Stimulated activated CD4-positive, alpha-beta T cell treated with anti-CD3 and anti-CD28 coated beads, TNF-alpha, amount 100 ng/mL, for 48 hours (primary cell): ENCODE results near the gene ZMAT5.
"Not testable (repeated sequence)": the region's sequence is repeated elsewhere in the genome, so short reads cannot be mapped to it uniquely, and the experiment has no call there.

Experiments used
- DNase-seq, 3 donors: peaks; one replicate each; pipeline ENCODE4 v3.0.0-alpha.2; 2020; ENCODE audit warnings: low read depth in 3 of 3

The ZMAT5 gene

DNA sequence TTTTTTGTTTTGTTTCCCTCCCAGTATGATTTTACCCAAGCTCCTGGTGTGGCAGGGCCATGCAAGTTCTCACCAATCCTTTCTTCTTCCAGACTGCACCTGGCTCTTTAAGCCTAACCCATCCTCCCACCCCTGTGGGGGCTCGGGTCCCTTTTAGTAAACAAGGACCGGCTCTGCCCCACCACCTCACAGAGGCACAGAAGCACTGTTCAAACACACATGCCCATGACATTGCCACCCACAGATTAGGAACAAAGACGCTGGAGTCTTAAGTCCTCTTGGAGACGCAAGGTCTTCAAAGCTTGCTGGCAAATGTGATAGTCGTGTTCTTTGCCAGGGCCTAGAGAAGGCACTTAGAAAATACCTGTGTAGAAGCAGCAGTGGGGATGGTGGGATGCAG, 19.2 kb upstream of the ZMAT5 start:
- DNase-seq = no peak

DNA sequence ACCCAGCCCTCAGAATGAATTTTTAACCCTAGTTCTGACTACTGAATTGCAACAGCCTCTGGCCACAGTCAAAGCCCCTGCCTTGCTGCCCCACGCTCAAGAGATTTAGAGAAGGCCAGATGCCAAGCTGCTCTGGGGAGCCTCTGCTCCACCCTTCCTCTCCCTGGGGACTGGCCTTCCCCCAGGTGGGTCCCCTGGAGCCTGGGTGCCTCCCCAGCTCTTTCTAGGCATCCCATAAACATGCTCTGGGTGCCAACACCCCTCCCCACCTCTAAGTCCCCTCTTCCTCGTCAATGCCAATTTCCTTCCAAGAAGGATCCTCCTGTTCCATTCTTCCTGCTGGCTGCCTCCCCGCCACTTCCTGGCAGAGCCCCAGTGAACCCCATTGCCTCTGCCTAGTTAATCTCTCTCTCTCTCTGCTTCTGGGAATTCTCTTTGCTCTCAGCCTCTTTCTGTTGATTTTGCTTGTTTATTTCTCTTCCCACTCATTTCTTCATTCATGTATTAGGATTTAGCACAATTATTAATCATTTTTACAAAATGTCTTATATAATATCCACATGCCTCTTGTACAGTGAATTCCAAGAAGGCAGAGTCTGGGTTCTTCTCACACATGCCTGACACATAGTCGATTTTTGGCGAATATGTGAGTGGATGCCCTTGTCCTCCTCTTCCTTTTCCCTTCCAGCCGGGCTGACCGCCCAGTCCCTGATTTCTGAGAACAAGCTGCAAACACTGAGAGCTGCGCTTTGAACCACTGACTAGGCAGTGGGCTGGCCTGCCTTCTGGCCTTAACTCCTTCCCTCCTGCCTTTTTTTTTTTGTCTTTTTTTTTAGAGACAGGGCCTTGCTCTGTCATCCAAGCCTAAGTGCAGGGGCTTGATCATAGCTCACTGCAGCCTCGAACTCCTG, 17.9 kb upstream of the ZMAT5 start:
- DNase-seq = no peak

DNA sequence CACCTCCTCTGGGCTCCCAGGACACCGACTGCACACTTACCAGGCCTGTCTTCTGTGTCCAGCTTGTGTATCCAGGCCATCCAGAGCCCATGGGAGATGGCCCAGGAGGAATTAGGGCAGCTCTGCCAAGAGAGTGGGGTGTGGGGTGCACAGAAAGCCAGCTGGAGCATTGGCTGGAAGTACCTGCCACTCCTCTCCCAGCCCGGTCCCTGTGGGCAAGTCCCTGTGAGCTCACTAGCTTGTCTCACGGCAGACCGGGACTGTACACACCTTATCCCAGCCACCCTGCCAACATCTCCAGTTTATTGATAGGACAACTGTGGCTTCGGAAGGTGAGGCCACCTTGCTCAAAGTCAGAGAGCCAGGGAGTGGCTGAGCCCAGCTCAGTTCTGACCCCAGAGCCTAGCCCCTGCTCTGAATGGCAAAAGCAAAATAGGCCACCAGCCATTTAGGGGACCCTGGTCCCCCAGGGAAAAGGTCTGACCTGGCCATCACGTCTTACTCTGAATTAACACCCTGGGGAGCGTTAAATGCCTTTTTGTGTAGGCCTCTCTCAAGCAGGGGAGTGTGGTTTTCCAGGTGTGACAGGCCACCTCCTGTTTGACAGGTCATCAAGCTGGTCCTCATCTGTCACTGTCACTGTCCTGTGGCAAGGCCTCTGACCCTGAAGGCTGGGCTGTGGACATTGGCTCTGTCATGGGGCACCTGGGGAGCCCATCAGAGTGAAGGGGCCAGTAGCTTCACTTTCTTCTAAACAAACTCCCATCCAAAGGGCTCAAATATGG, 15.4 kb upstream of the ZMAT5 start:
- no peak for DNase-seq

GRCh38 chr22:29780748-29781676, 14.2 kb upstream of the ZMAT5 start:
- DNase-seq = no peak

DNA sequence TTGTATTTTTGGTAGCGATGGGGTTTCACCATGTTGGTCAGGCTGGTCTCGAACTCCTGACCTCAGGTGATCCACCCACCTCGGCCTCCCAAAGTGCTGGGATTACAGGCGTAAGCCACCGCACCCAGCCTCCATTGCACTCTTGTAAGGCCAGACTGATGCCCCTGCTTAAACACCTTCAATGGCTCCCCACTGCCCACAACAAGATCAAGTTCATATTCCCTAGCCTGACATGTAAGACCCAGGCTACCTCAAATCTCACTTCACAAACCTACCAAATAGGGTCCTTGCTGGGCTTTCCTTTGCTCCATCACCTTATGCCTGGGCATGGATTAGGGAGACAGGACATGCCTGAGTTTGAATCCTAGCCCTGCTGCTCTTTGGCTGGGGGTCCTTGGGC, 13.4 kb upstream of the ZMAT5 start:
- DNase-seq = no peak

- no peak for DNase-seq
These were observed 6.4 kb upstream of the ZMAT5 start for GRCh38 chr22:29773233-29773632.

- DNase-seq = no peak
These were observed 5.4 kb upstream of the ZMAT5 start for GRCh38 chr22:29772170-29772641.

GRCh38 chr22:29769723-29770321, 3.0 kb upstream of the ZMAT5 start:
- DNase-seq = no peak

DNA sequence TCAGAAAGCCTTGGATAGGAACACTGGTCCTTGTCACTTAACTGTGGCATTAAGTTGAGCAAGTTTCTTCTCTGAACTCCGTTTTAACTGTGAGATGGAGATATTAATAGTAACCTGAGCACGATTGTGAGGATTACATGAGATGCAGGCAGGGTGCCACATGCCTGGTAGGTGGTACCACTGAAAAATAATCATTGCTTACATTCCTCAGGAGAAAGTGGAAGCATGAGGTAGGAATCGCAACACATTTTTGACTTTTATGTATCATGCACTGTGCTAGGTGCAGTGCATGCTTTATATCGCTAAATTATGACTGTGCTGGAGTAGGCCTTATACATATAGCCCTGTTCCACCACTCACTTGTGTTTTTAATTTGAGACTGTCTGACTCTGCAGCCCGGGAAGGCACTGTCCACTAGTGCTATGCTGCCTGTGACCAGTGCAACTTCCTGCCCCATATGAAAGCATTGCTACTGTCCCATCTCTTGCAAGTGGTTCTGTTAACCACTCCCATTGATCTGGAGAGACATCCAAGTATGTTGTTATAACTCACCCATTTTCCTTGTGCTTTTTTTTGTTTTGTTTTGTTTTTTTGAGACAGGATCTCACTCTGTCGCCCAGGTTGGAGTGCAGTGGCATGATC, 1.4 kb upstream of the ZMAT5 start:
- no peak for DNase-seq

- DNase-seq = peak; percentile 88 to 89 (median 88)
These were observed 604 bp upstream of the ZMAT5 start, which contains the start of gene UQCR10 for GRCh38 chr22:29767171-29768051. Gene UQCR10, plus strand, starts transcription at chr22:29767369. Its CDS starts 30 bp downstream, at chr22:29767399.

- peak in 2 of 3 donors; percentile 8 for DNase-seq
These were observed 739 bp downstream of the ZMAT5 start for GRCh38 chr22:29765905-29766631.

GRCh38 chr22:29762263-29762662, 4.5 kb downstream of the ZMAT5 start:
- no peak for DNase-seq

DNA sequence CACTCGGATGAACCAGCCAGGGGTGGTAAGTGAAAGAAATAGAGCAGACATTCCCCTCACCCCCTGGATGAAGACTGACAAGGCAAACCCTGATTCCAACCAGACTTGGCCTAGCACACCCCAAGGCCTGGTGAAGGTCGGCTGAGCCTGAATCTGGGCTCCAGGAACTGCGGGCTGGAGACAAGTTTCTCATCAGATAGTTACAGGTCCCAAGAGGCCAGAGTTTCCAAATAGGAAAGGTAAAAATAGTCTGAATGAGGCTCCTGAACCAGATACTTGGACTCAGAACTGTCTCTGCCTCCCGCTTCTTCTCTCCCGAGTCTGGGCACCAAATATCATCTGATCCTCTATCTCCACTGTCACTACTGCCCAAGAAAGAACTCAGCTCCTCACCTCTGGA, 7.8 kb downstream of the ZMAT5 start:
- DNase-seq = no peak

DNA sequence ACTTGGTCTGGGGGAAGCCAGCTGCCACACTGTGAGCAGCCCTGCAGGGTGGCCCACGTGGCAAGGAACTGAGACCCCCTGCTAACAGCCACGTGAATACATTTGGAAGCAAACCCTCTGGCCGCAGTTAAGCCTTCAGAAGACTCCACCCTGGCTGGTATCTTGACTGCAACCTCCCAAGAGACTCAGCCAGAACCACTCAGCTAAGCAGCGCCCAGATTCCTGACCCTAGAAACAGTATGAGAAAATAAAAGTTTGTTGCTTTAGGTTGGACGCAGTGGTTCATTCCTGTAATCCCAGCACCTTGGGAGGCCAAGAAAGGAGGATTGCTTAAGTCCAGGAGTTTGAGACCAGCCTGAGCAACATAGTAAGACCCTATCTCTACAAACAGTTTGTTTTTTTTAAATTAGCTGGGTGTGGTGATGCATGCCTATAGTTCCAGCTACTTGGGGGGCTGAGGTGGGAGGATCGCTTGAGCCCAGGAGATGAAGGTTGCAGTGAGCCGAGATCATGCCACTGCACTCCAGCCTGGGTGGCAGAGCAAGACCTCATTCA, 8.7 kb downstream of the ZMAT5 start:
- no peak for DNase-seq

DNA sequence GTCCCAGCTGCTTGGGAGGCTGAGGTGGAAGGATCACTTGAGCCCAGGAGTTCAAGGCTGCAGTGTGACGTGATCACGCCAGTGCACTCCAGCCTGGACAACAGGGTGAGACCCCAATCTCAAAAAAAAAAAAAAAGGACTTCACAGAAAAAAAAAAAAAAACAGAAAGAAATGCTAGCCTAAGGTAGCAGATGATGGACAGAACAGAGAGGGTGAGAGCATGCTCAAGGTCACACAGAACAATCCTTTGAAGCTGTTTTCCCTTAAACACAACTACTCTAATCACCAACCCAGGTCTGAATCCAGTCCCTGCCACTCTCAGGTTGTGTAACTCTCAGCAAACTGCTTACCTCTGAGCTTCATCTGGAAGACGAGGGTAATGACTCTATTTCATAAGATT, 9.7 kb downstream of the ZMAT5 start:
- no peak for DNase-seq

GRCh38 chr22:29756341-29756740, 10.5 kb downstream of the ZMAT5 start:
- DNase-seq = no peak

- no peak for DNase-seq
These were observed 10.9 kb downstream of the ZMAT5 start for GRCh38 chr22:29755889-29756288.

GRCh38 chr22:29754658-29755395, 12.0 kb downstream of the ZMAT5 start:
- not testable (repeated sequence) for DNase-seq
